ENCODE results near the gene KCNF1.

KCNF1 gene

GRCh38 chr2:10923965-10924364 is 12.2 kb downstream of the KCNF1 start:
- WGBS = 90% methylated on average over 6 of the region's 6 CpGs
- Histone ChIP-seq H3K4me3 (ENCODE audit: low read length) (no peak overlapping the region), H3K4me1 (ENCODE audit: insufficient read depth, low read length) (peaks cover 8% of the 10 kb centered on the region), H3K9me3 (ENCODE audit: insufficient read depth, low read depth, low read length) (no peaks in the 10 kb centered on the region), H3K9ac (ENCODE audit: low read depth, low read length) (no peak overlapping the region), H3K27ac (ENCODE audit: low read depth, low read length) (no peak overlapping the region), H3K36me3 (ENCODE audit: insufficient read depth, low read length) (no peaks in the 10 kb centered on the region), H3K27me3 (ENCODE audit: insufficient read depth, low read length) (no peaks in the 10 kb centered on the region)

GRCh38 chr2:10924441-10924840 is 12.7 kb downstream of the KCNF1 start:
- Histone ChIP-seq H3K4me3 (ENCODE audit: low read length) (no peak overlapping the region), H3K27me3 (ENCODE audit: insufficient read depth, low read length) (no peaks in the 10 kb centered on the region), H3K9me3 (ENCODE audit: insufficient read depth, low read depth, low read length) (no peaks in the 10 kb centered on the region), H3K27ac (ENCODE audit: low read depth, low read length) (no peak overlapping the region), H3K4me1 (ENCODE audit: insufficient read depth, low read length) (peaks cover 3% of the 10 kb centered on the region; the same call in 1 of the 2 replicates), H3K9ac (ENCODE audit: low read depth, low read length) (no peak overlapping the region), H3K36me3 (ENCODE audit: insufficient read depth, low read length) (no peaks in the 10 kb centered on the region)
- WGBS = 93% methylated on average over 5 of the region's 5 CpGs

DNA sequence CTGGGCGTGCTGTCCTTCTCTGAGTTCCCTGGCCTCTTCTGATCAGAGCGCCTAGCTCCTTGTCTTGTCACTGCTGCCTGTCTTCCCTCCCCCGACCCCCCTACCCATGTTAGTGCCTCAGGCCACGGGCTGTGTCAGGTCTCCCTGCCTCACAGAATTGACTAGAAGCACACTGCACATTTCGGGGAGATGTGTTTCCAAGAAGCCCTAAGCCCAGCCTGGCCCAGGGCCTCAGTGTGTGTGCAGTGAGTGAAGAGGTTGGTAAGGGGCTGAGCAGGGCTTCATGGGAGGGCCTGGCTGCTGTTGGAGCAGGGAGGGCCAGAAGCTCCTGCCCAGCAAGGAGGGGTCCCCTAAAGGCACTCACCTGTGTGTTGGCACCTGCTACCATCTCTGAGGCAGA is 13.1 kb downstream of the KCNF1 start:
- Histone ChIP-seq H3K27me3 (ENCODE audit: insufficient read depth, low read length) (no peaks in the 10 kb centered on the region), H3K9ac (ENCODE audit: low read depth, low read length) (no peak overlapping the region), H3K27ac (ENCODE audit: low read depth, low read length) (no peak overlapping the region), H3K4me3 (ENCODE audit: low read length) (no peak overlapping the region), H3K4me1 (ENCODE audit: insufficient read depth, low read length) (no peaks in the 10 kb centered on the region), H3K36me3 (ENCODE audit: insufficient read depth, low read length) (no peaks in the 10 kb centered on the region), H3K9me3 (ENCODE audit: insufficient read depth, low read depth, low read length) (no peaks in the 10 kb centered on the region)
- 80% methylated on average over 5 of the region's 5 CpGs for WGBS

- WGBS = 84% methylated on average over 15 of the region's 15 CpGs
- H3K9me3 ChIP-seq (ENCODE audit: insufficient read depth, low read depth, low read length) = no peaks in the 10 kb centered on the region
- no peaks in the 10 kb centered on the region for H3K36me3 ChIP-seq (ENCODE audit: insufficient read depth, low read length)
- no peak overlapping the region for H3K4me3 ChIP-seq (ENCODE audit: low read length)
- H3K27ac ChIP-seq (ENCODE audit: low read depth, low read length) = no peak overlapping the region
- H3K4me1 ChIP-seq (ENCODE audit: insufficient read depth, low read length) = peaks cover 7% of the 10 kb centered on the region; the same call in 1 of the 2 replicates
- no peak overlapping the region for H3K9ac ChIP-seq (ENCODE audit: low read depth, low read length)
- no peaks in the 10 kb centered on the region for H3K27me3 ChIP-seq (ENCODE audit: insufficient read depth, low read length)
Measured at GRCh38 chr2:10926191-10926820, 14.6 kb downstream of the KCNF1 start.

DNA sequence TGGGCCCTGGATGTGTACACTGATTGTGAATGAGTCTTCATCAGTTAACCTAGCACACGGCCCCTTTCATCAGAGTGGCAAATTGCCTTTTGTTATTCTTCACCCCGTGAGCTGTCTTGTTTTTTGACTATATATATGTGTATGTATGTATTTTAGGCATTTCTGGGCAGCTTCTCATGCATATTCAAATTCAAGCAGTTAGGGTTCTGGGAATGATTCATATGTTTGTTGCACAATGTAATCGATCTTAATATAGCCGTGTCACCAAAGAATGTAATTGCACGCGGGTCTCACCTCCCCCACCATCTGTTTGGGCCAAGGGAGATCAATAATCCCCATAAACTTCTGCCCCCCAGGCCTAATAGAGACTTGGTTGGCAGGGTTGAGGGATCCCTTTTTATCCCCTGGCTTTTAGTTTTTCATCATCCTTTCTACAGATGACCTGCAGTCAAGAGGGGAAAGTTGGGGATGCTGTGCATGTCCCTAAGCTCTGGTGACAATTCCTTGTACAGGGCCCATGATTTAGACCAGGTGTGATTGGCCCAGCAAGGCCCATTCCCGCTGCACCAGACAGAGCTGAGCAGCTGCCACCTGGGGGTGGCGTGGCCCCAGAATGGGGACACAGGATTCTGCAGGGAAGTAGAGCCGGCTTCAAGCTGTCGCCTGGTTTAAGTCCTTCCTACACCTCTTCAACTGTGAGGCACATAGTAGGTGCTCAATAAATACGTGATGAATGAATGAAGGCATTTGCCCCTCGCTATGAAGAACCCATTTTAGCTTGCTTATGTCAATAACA is 19.2 kb downstream of the KCNF1 start:
- WGBS = 97% methylated on average over 9 of the region's 12 CpGs
- Histone ChIP-seq H3K9me3 (ENCODE audit: insufficient read depth, low read depth, low read length) (no peaks in the 10 kb centered on the region), H3K4me3 (ENCODE audit: low read length) (no peak overlapping the region), H3K27me3 (ENCODE audit: insufficient read depth, low read length) (no peaks in the 10 kb centered on the region), H3K36me3 (ENCODE audit: insufficient read depth, low read length) (no peaks in the 10 kb centered on the region), H3K27ac (ENCODE audit: low read depth, low read length) (no peak overlapping the region), H3K9ac (ENCODE audit: low read depth, low read length) (no peak overlapping the region), H3K4me1 (ENCODE audit: insufficient read depth, low read length) (peaks cover 17% of the 10 kb centered on the region)

DNA sequence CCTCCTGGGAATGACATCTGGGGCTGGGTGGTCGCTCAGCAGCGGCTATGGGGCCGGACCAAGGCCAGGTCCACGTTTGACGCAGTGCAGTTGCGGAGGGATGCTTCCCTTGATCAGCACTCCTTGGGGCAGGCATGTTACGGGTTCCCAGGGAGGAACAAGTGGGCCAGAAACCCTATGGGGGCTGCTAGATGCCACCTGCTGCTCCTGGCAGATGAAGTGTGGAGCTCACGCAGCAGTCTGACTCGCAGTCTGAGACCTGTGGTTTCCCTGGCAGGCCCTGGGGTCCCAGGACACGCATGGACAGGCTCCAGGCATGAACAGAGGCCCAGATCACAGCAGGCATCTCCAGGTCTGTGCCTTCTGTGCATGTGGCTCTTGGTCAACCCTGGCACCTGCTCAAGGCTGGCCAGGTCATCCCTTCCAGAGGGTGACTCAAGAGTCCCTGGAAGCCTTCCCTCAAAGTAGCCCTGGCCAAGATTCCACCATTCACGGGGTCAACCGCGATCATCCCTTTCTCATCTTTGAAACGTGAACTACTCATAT is 20.0 kb downstream of the KCNF1 start:
- Histone ChIP-seq H3K9ac (ENCODE audit: low read depth, low read length) (no peak overlapping the region), H3K27ac (ENCODE audit: low read depth, low read length) (no peak overlapping the region), H3K27me3 (ENCODE audit: insufficient read depth, low read length) (no peaks in the 10 kb centered on the region), H3K36me3 (ENCODE audit: insufficient read depth, low read length) (no peaks in the 10 kb centered on the region), H3K4me3 (ENCODE audit: low read length) (no peak overlapping the region), H3K9me3 (ENCODE audit: insufficient read depth, low read depth, low read length) (no peaks in the 10 kb centered on the region), H3K4me1 (ENCODE audit: insufficient read depth, low read length) (peaks cover 24% of the 10 kb centered on the region)
- 93% methylated on average over 14 of the region's 14 CpGs for WGBS

DNA sequence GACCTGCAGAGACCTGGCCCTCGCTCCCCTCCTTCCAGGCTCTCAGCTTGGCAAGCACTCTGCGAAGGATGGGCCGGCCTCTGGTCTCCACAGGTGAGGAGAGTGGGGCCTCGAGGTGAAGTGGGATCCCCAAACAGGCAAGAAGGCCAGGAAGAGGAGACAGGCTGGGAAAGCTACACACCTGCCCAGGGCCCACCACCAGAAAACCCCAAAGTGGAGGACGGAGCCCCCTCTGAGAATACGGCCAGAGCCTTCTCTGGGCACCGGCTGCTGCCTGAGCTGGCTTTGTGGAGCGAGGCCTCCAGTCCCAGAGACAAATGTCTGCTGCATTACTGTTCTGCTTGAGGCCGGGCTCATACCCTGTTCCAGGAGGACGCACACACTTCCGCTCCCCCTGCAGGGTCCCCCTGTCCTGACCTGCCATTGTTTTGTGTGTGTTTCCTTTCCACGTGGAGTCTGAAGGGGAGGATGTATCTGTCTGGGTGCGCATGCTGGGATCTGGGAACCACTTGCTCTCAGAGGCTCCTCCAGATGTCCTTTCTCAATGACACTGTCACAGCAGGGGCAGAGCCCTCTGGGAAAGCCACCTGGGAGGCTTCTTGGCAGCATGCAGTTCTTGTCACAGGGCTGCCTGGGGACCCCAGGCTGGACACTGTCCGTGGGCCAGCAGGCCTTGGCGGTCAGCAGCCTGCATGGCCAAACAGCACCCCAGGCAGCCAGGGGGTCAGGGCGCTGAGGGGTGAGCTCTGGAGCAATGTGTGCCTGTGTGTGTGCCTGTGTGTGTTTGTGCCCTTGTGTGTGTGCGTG is 20.8 kb downstream of the KCNF1 start:
- H3K27me3 ChIP-seq (ENCODE audit: insufficient read depth, low read length) = no peaks in the 10 kb centered on the region
- WGBS = 85% methylated on average over 17 of the region's 17 CpGs
- no peak overlapping the region for H3K4me3 ChIP-seq (ENCODE audit: low read length)
- H3K4me1 ChIP-seq (ENCODE audit: insufficient read depth, low read length) = peaks cover 25% of the 10 kb centered on the region
- no peak overlapping the region for H3K27ac ChIP-seq (ENCODE audit: low read depth, low read length)
- H3K36me3 ChIP-seq (ENCODE audit: insufficient read depth, low read length) = no peaks in the 10 kb centered on the region
- H3K9ac ChIP-seq (ENCODE audit: low read depth, low read length) = no peak overlapping the region
- no peaks in the 10 kb centered on the region for H3K9me3 ChIP-seq (ENCODE audit: insufficient read depth, low read depth, low read length)

DNA sequence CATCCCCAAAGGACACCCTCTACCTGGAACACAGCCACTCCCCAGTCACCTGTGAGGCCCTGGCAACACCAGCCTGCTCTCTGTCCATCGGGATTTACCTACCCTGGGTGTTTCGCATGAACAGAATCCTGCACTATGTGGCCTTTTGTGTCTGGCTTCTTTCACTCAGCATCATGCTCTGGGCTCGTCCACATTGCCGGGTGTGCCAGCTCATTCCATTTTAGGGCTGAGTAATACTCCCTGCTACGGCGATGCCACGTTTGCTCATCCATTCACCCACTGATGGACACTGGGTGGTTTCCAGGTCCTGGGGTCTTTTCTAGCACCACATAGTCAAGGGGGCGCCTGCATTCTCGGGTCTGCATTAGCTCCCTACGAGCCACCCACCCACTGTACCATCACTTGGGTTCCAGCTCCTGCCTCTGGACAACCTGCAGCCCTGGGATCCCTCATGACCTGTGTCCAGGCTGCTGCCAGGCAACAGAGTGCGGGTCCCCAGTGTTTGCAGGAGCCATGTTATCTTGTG is 22.0 kb downstream of the KCNF1 start:
- Histone ChIP-seq H3K4me1 (ENCODE audit: insufficient read depth, low read length) (peaks cover 25% of the 10 kb centered on the region), H3K4me3 (ENCODE audit: low read length) (no peak overlapping the region), H3K27ac (ENCODE audit: low read depth, low read length) (no peak overlapping the region), H3K36me3 (ENCODE audit: insufficient read depth, low read length) (no peaks in the 10 kb centered on the region), H3K9me3 (ENCODE audit: insufficient read depth, low read depth, low read length) (peaks cover 1% of the 10 kb centered on the region), H3K27me3 (ENCODE audit: insufficient read depth, low read length) (no peaks in the 10 kb centered on the region), H3K9ac (ENCODE audit: low read depth, low read length) (no peak overlapping the region)
- WGBS = 90% methylated on average over 11 of the region's 11 CpGs

DNA sequence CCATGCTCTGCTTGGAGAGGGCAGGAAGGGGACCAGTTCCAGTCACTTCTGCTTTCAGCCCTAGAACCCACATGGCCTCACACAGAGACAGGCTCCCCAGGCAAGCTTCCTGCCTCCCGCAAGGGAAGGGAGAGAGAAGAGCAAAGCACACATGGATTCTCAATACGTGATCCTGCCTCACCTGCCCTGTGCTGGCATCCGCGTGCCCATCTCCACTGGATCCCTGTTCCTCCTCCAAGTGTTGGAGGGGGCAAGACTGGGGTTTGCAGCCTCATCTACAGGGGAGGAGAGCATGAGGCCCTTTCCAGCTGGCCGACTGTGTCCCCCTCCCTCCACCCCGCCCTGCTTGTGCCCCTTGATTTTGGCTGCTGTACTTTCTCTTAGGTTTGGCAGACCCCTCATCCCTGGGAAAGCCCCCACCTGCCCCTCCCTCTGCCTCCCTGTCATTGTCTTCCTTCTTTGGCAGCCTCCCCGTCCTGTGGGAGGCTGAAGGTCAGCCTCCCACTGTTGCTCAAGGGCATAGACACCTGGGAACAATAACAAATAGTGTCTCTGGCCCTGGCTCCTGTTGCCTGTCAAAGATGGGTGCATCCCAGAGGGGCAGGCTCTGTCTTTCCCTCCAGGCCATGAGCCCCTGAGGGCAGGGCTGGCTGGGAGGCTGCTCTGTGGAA is 22.7 kb downstream of the KCNF1 start:
- Histone ChIP-seq H3K27me3 (ENCODE audit: insufficient read depth, low read length) (no peaks in the 10 kb centered on the region), H3K36me3 (ENCODE audit: insufficient read depth, low read length) (no peaks in the 10 kb centered on the region), H3K9me3 (ENCODE audit: insufficient read depth, low read depth, low read length) (peaks cover 8% of the 10 kb centered on the region), H3K4me1 (ENCODE audit: insufficient read depth, low read length) (peaks cover 25% of the 10 kb centered on the region), H3K9ac (ENCODE audit: low read depth, low read length) (no peak overlapping the region), H3K27ac (ENCODE audit: low read depth, low read length) (no peak overlapping the region), H3K4me3 (ENCODE audit: low read length) (no peak overlapping the region)
- 86% methylated on average over 7 of the region's 7 CpGs for WGBS

DNA sequence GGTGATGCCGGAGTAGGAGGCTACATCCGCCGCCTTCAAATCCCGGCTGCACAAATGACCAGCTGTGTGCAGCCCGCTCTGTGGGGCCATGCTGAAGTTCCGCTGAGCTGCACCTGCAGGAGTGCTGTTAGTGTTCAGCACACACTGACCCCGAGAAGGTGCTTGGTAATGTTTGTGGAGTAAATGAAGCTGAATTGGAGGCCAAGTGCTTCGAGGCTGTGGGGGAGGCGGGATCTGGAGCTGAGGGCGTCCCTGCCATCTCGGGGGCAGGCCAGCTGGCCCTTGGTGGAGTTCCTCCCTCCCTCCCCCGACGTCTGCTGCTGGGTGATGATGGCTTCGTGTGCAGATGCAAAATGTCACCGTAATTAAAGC is 23.2 kb downstream of the KCNF1 start:
- Histone ChIP-seq H3K4me1 (ENCODE audit: insufficient read depth, low read length) (peaks cover 24% of the 10 kb centered on the region), H3K4me3 (ENCODE audit: low read length) (no peak overlapping the region), H3K36me3 (ENCODE audit: insufficient read depth, low read length) (no peaks in the 10 kb centered on the region), H3K9ac (ENCODE audit: low read depth, low read length) (no peak overlapping the region), H3K27ac (ENCODE audit: low read depth, low read length) (no peak overlapping the region), H3K9me3 (ENCODE audit: insufficient read depth, low read depth, low read length) (peaks cover 13% of the 10 kb centered on the region), H3K27me3 (ENCODE audit: insufficient read depth, low read length) (no peaks in the 10 kb centered on the region)
- WGBS = 72% methylated on average over 15 of the region's 15 CpGs
